ENCODE results near the gene UNC5B.

Gene UNC5B

GRCh38 chr10:71239946-71240795 is 27.8 kb downstream of the UNC5B start:
- FAIRE-seq, result no peak

GRCh38 chr10:71241114-71241829 is 28.9 kb downstream of the UNC5B start:
- FAIRE-seq, result no peak

GRCh38 chr10:71241830-71242621 is 29.7 kb downstream of the UNC5B start:
- FAIRE-seq, result no peak

- FAIRE-seq, result no peak
Measured at GRCh38 chr10:71242622-71243009, 30.2 kb downstream of the UNC5B start.

- no peak for FAIRE-seq
Measured at GRCh38 chr10:71243756-71244395, 31.5 kb downstream of the UNC5B start.

GRCh38 chr10:71244431-71245419 is 32.4 kb downstream of the UNC5B start:
- peak; percentile 85 for FAIRE-seq

- FAIRE-seq, result no peak
Measured at GRCh38 chr10:71245420-71246325, 33.3 kb downstream of the UNC5B start.

- no peak for FAIRE-seq
Measured at GRCh38 chr10:71246591-71247413, 34.4 kb downstream of the UNC5B start.

GRCh38 chr10:71247414-71247705 is 35.0 kb downstream of the UNC5B start:
- FAIRE-seq, result no peak

- FAIRE-seq, result no peak
Measured at GRCh38 chr10:71247804-71248203, 35.4 kb downstream of the UNC5B start.

GRCh38 chr10:71248210-71248609 is 35.8 kb downstream of the UNC5B start:
- no peak for FAIRE-seq

GRCh38 chr10:71249996-71250395 is 37.6 kb downstream of the UNC5B start:
- FAIRE-seq, result no peak

- FAIRE-seq, result no peak
Measured at GRCh38 chr10:71250405-71250804, 38.0 kb downstream of the UNC5B start.

GRCh38 chr10:71250842-71251241 is 38.5 kb downstream of the UNC5B start:
- FAIRE-seq, result no peak

GRCh38 chr10:71251319-71251718 is 38.9 kb downstream of the UNC5B start:
- no peak for FAIRE-seq

GRCh38 chr10:71252220-71252619 is 39.9 kb downstream of the UNC5B start:
- no peak for FAIRE-seq

- no peak for FAIRE-seq
Measured at GRCh38 chr10:71253981-71254818, 41.8 kb downstream of the UNC5B start.

- no peak for FAIRE-seq
Measured at GRCh38 chr10:71254834-71255549, 42.6 kb downstream of the UNC5B start.

Data from endometrium (tissue), 2 donors.